HFFc6 (cell line): ENCODE results near the gene SLC35B3. TPM values are rescaled to one million over a fixed set of nuclear protein-coding genes. Genes with fewer than 3 reads are reported as not detected.

Source experiments
- DNase-seq: peaks from one replicate; pipeline ENCODE4 v3.0.0-alpha.2; 2018
- H3K27ac Mint-ChIP-seq: 2 replicates; pipeline ENCODE4 v1.8.0; 2020; ENCODE audit warnings: mild to moderate bottlenecking, mixed read lengths
- H3K27me3 Mint-ChIP-seq: 2 replicates; pipeline ENCODE4 v1.8.0; 2021; ENCODE audit warnings: mild to moderate bottlenecking, moderate library complexity, mixed read lengths; ENCODE audit not compliant: insufficient read depth
- H3K36me3 Mint-ChIP-seq: 2 replicates; pipeline ENCODE4 v1.8.0; 2021; ENCODE audit warnings: low read depth, mixed read lengths
- H3K4me1 Mint-ChIP-seq: 2 replicates; pipeline ENCODE4 v1.8.0; 2020; ENCODE audit warnings: low read depth, mixed read lengths
- H3K4me3 Mint-ChIP-seq: 2 replicates; pipeline ENCODE4 v1.8.0; 2020; ENCODE audit warnings: mild to moderate bottlenecking, moderate library complexity, mixed read lengths
- H3K9me3 Mint-ChIP-seq: 2 replicates; pipeline ENCODE4 v1.8.0; 2020; ENCODE audit warnings: mild to moderate bottlenecking, mixed read lengths
- CTCF ChIP-seq: fragments of 200-600 bp; sonication (generic); IDR thresholded peaks from 2 replicates; pipeline ENCODE4 v1.5.0; 2021; ENCODE audit warnings: antibody characterized with exemption, mild to moderate bottlenecking
- total RNA-seq, 6 experiments: library from RNA; stranded (reverse); fragmentation: NEBNext Ultra II Directional; extraction: Animal tissue kit (Norgen Biotek cat#: 25700); gene quantifications; 2 replicates in 1 of 6; 3 replicates in 5 of 6; pipeline ENCODE4 v1.2.3, GENCODE V29; 2021

Gene SLC35B3
- total RNA-seq, 6 experiments from 2014 or later = 23.3 to 30.0 (median 27.4) TPM

GRCh38 chr6:8441452-8441851, 6.1 kb upstream of the SLC35B3 start:
- no peak for TF ChIP-seq CTCF
- no peaks in the 10 kb centered on the region for H3K4me1 Mint-ChIP-seq
- H3K27ac Mint-ChIP-seq = no peak overlapping the region
- DNase-seq = no peak
- H3K9me3 Mint-ChIP-seq = no peaks in the 10 kb centered on the region
- H3K27me3 Mint-ChIP-seq = peaks cover 1% of the 10 kb centered on the region
- H3K4me3 Mint-ChIP-seq = no peak overlapping the region
- no peaks in the 10 kb centered on the region for H3K36me3 Mint-ChIP-seq

GRCh38 chr6:8439601-8440268, 4.4 kb upstream of the SLC35B3 start:
- peaks cover 9% of the 10 kb centered on the region for H3K4me1 Mint-ChIP-seq
- no peak overlapping the region for H3K4me3 Mint-ChIP-seq
- H3K27me3 Mint-ChIP-seq = no peaks in the 10 kb centered on the region; the same call in 1 of the 2 replicates
- DNase-seq = no peak
- no peaks in the 10 kb centered on the region for H3K9me3 Mint-ChIP-seq
- peaks cover under 1% of the 10 kb centered on the region for H3K36me3 Mint-ChIP-seq
- TF ChIP-seq CTCF = no peak
- H3K27ac Mint-ChIP-seq = no peak overlapping the region

GRCh38 chr6:8437813-8438212, 2.5 kb upstream of the SLC35B3 start:
- TF ChIP-seq CTCF = no peak
- Mint-ChIP-seq H3K36me3 (peaks cover 17% of the 10 kb centered on the region), H3K27me3 (no peaks in the 10 kb centered on the region; the same call in 1 of the 2 replicates), H3K9me3 (no peaks in the 10 kb centered on the region), H3K4me1 (peaks cover 19% of the 10 kb centered on the region), H3K4me3 (no peak overlapping the region), H3K27ac (no peak overlapping the region)
- DNase-seq = no peak

- H3K27me3 Mint-ChIP-seq = no peaks in the 10 kb centered on the region; the same call in 1 of the 2 replicates
- H3K27ac Mint-ChIP-seq = no peak overlapping the region
- H3K4me1 Mint-ChIP-seq = peaks cover 28% of the 10 kb centered on the region
- no peak overlapping the region for H3K4me3 Mint-ChIP-seq
- no peak for DNase-seq
- no peak for TF ChIP-seq CTCF
- peaks cover 21% of the 10 kb centered on the region for H3K36me3 Mint-ChIP-seq
- H3K9me3 Mint-ChIP-seq = no peaks in the 10 kb centered on the region
Measured at GRCh38 chr6:8436966-8437365, 1.6 kb upstream of the SLC35B3 start.

GRCh38 chr6:8435845-8436168, 462 bp upstream of the SLC35B3 start:
- H3K36me3 Mint-ChIP-seq = peaks cover 30% of the 10 kb centered on the region
- DNase-seq = no peak

More at GRCh38 chr6:8435845-8436168, 462 bp upstream of the SLC35B3 start:
- Mint-ChIP-seq H3K4me3 (peak overlapping the region; percentile 98), H3K27ac (peak overlapping the region; percentile 98), H3K4me1 (peaks cover 39% of the 10 kb centered on the region), H3K9me3 (no peaks in the 10 kb centered on the region), H3K27me3 (no peaks in the 10 kb centered on the region; the same call in 1 of the 2 replicates)
- TF ChIP-seq CTCF = no peak
